ENCODE results near the gene TNRC6B. TPM values are rescaled to one million over a fixed set of nuclear protein-coding genes. Genes with fewer than 3 reads are reported as not detected.

The TNRC6B gene
- total RNA-seq, 1 donor from 2014 or later: 60.0 TPM

DNA sequence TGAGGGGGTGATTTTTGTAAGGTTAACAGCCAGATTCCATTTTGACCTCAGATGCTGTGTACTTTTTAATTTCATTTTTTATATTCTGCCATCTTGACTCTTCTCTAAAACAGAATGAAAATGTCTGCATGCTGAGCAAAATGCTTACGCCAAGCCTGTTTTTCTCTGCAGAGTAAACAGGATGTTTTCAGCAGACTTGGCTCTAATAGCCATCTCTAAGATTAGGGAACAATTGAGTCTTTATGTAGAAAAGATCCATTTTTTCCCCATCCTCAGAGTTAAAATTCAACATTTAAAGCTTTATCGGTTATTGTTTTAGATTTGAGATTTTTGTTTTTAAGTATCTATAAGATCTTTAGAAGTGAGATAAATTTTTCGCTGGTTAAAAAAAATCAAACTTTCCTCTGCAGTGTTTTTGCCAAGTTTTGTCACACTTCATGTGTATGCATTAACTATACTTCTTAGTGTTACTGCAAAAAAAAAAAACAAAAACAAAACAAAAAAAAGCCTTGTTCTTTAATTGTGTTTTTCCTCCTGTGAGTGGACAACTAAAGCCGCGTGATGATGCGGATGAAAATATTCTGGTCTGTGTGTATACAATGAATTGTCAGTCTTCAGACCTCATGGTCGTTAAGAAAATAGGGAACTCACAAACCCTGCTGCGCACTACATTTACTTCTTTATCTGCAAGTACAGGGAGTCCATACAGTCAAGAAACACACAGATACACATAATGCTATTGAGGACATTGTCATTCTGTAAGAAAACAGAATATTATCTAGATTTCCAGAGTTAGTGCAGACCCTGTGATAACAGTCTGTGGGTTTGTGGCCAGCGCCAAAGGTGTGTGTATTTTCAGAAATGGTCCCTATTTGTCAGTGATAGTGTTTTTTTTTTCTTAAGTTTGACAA lies 151.1 kb downstream of the TNRC6B start:
- Histone ChIP-seq H3K4me2 (no peak overlapping the region), H3K79me2 (ENCODE audit: low read depth) (no peaks in the 10 kb centered on the region), H2AFZ (replicated peaks) (no peak overlapping the region), H3K27ac (no peak overlapping the region), H4K20me1 (ENCODE audit: low read depth) (peaks cover 38% of the 10 kb centered on the region), H3K9me3 (ENCODE audit: low read depth) (no peaks in the 10 kb centered on the region), H3F3A (ENCODE audit: low read depth) (peaks cover 23% of the 10 kb centered on the region), H3K27me3 (no peaks in the 10 kb centered on the region), H3K4me1 (peaks cover 39% of the 10 kb centered on the region), H3K36me3 (no peaks in the 10 kb centered on the region), H3K9ac (no peak overlapping the region), H3K4me3 (no peak overlapping the region)
- Mint-ChIP-seq H3K36me3 (peaks cover 6% of the 10 kb centered on the region), H3K27me3 (ENCODE audit: insufficient read depth, low read depth) (no peaks in the 10 kb centered on the region), H3K9me3 (no peaks in the 10 kb centered on the region), H3K4me1 (peaks cover 41% of the 10 kb centered on the region), H3K4me3 (no peak overlapping the region), H3K27ac (no peak overlapping the region)
- no peak for DNase-seq (ENCODE audit: low spot score)
- no peak for TF ChIP-seq EZH2phosphoT487 (IDR thresholded peaks at IDR 0.05)
- no peak for TF ChIP-seq EZH2 (IDR thresholded peaks at IDR 0.05)

DNA sequence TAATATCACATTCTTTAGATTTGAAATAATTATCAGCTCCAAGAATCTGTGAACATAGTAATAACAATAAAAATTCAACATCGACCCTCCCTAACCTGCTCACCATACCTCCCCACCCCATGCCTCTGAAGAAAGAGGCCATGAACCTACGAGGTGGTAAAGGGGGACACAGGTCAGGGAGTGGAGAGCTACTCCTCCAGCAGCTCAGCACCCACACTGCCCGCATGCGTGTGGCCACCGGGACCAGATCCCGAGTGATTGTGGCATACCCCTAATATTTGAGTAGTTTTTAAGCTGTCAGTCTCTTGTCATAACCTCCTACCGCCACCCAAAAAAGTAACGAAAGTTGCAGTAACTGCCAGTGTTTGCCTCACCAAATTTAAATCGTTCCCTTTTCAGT lies 151.7 kb downstream of the TNRC6B start:
- Mint-ChIP-seq H3K4me1 (peaks cover 41% of the 10 kb centered on the region), H3K36me3 (peaks cover 6% of the 10 kb centered on the region), H3K9me3 (no peaks in the 10 kb centered on the region), H3K27ac (no peak overlapping the region), H3K4me3 (no peak overlapping the region), H3K27me3 (ENCODE audit: insufficient read depth, low read depth) (no peaks in the 10 kb centered on the region)
- Histone ChIP-seq H3K79me2 (ENCODE audit: low read depth) (no peaks in the 10 kb centered on the region), H4K20me1 (ENCODE audit: low read depth) (peaks cover 43% of the 10 kb centered on the region), H3K9me3 (ENCODE audit: low read depth) (no peaks in the 10 kb centered on the region), H2AFZ (replicated peaks) (no peak overlapping the region), H3F3A (ENCODE audit: low read depth) (peaks cover 19% of the 10 kb centered on the region), H3K4me1 (peaks cover 43% of the 10 kb centered on the region), H3K27ac (no peak overlapping the region), H3K27me3 (no peaks in the 10 kb centered on the region), H3K4me2 (no peak overlapping the region), H3K4me3 (no peak overlapping the region), H3K36me3 (no peaks in the 10 kb centered on the region), H3K9ac (no peak overlapping the region)
- TF ChIP-seq EZH2 (IDR thresholded peaks at IDR 0.05): no peak
- no peak for TF ChIP-seq EZH2phosphoT487 (IDR thresholded peaks at IDR 0.05)
- TF ChIP-seq CTCF (IDR thresholded peaks at IDR 0.05): no peak
- no peak for DNase-seq (ENCODE audit: low spot score)

DNA sequence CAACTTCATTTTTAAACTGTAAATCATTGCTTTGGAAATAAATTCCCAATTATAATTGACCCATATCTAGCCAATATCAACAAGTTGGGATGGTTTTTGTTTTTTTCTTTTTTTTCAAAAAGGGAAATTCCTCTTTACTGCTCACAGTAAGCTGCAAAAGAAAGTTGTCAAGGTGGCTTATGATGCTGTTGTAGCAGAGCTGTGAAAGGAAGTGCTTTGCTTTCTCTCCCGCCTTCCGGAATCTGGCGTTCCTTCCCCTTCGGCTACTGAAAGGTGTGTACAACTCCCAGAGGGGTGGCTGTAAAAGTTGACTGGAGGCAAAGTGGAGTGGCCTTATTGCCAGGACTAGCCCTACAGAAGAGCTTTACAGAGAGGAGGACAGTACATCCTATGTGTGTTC lies 152.4 kb downstream of the TNRC6B start:
- Histone ChIP-seq H3K79me2 (ENCODE audit: low read depth) (no peaks in the 10 kb centered on the region), H3K27me3 (no peaks in the 10 kb centered on the region), H3K4me3 (no peak overlapping the region), H3K4me2 (no peak overlapping the region), H3K36me3 (no peaks in the 10 kb centered on the region), H2AFZ (replicated peaks) (no peak overlapping the region), H4K20me1 (ENCODE audit: low read depth) (peaks cover 46% of the 10 kb centered on the region), H3K27ac (no peak overlapping the region), H3K9ac (no peak overlapping the region), H3K9me3 (ENCODE audit: low read depth) (no peaks in the 10 kb centered on the region), H3K4me1 (peaks cover 46% of the 10 kb centered on the region), H3F3A (ENCODE audit: low read depth) (peaks cover 19% of the 10 kb centered on the region)
- Mint-ChIP-seq H3K27ac (no peak overlapping the region), H3K9me3 (no peaks in the 10 kb centered on the region), H3K36me3 (peaks cover 6% of the 10 kb centered on the region), H3K4me3 (no peak overlapping the region), H3K4me1 (peaks cover 41% of the 10 kb centered on the region), H3K27me3 (ENCODE audit: insufficient read depth, low read depth) (no peaks in the 10 kb centered on the region)
- no peak for DNase-seq (ENCODE audit: low spot score)
- TF ChIP-seq CTCF (IDR thresholded peaks at IDR 0.05) (no peak), EZH2phosphoT487 (IDR thresholded peaks at IDR 0.05) (no peak), EZH2 (IDR thresholded peaks at IDR 0.05) (no peak)

- no peaks in the 10 kb centered on the region for H3K27me3 Mint-ChIP-seq (ENCODE audit: insufficient read depth, low read depth)
Observed at GRCh38 chr22:40330615-40331014, 152.9 kb downstream of the TNRC6B start.

More at GRCh38 chr22:40330615-40331014, 152.9 kb downstream of the TNRC6B start:
- H2AFZ ChIP-seq (replicated peaks): no peak overlapping the region
- peak overlapping the region; percentile 5 for H3K27ac ChIP-seq
- peaks cover 44% of the 10 kb centered on the region for H3K4me1 ChIP-seq
- no peaks in the 10 kb centered on the region for H3K79me2 ChIP-seq (ENCODE audit: low read depth)
- peaks cover 6% of the 10 kb centered on the region for H3K36me3 Mint-ChIP-seq
- peaks cover 37% of the 10 kb centered on the region for H3K4me1 Mint-ChIP-seq
- H3K9ac ChIP-seq: no peak overlapping the region
- H3K27ac Mint-ChIP-seq: peak overlapping the region; percentile 46
- no peak overlapping the region for H3K4me2 ChIP-seq
- no peaks in the 10 kb centered on the region for H3K36me3 ChIP-seq
- no peaks in the 10 kb centered on the region for H3K27me3 ChIP-seq
- H3F3A ChIP-seq (ENCODE audit: low read depth): peaks cover 15% of the 10 kb centered on the region
- DNase-seq (ENCODE audit: low spot score): no peak
- no peaks in the 10 kb centered on the region for H3K9me3 ChIP-seq (ENCODE audit: low read depth)
- TF ChIP-seq CTCF (IDR thresholded peaks at IDR 0.05) (no peak), EZH2 (IDR thresholded peaks at IDR 0.05) (no peak), EZH2phosphoT487 (IDR thresholded peaks at IDR 0.05) (no peak)
- no peaks in the 10 kb centered on the region for H3K9me3 Mint-ChIP-seq
- no peak overlapping the region for H3K4me3 Mint-ChIP-seq
- H3K4me3 ChIP-seq: no peak overlapping the region
- H4K20me1 ChIP-seq (ENCODE audit: low read depth): peaks cover 41% of the 10 kb centered on the region

Data from neural progenitor cell (in vitro differentiated cells).